BJ (cell line): ENCODE results near the gene SCN1B. TPM values are rescaled to one million over a fixed set of nuclear protein-coding genes. Genes with fewer than 3 reads are reported as not detected.

Source experiments
- CTCF ChIA-PET: fragments of 350-600 bp; formaldehyde crosslinking; extraction: SDS; loops from one replicate; lab custom pipeline; 2021; ENCODE audit warnings: antibody characterized with exemption, inconsistent platforms; lab: Yijun Ruan, JAX
- POLR2A ChIA-PET: fragments of 300-600 bp; sonication (Branson Sonifier 250); formaldehyde crosslinking; extraction: SDS; loops from one replicate; lab custom pipeline; 2021; ENCODE audit warnings: antibody characterized with exemption; lab: Charles Lee
- DNase-seq: peaks from one replicate; pipeline ENCODE4 v3.0.0-alpha.2; 2011; ENCODE audit warnings: low read depth
- H3K27me3 ChIP-seq: 2 replicates; pipeline ENCODE4 v1.6.0; 2011; ENCODE audit warnings: low read length; ENCODE audit not compliant: control insufficient read depth, insufficient read depth
- H3K36me3 ChIP-seq: 2 replicates; pipeline ENCODE4 v1.5.1; 2011; ENCODE audit warnings: low read length; ENCODE audit not compliant: control insufficient read depth, insufficient read depth
- H3K4me3 ChIP-seq: 2 replicates; pipeline ENCODE4 v1.5.1; 2011; ENCODE audit warnings: low read depth, mild to moderate bottlenecking, control low read depth, low read length
- CTCF ChIP-seq: IDR thresholded peaks from 2 replicates; pipeline ENCODE4 v1.5.1; 2011; ENCODE audit warnings: low read depth, mild to moderate bottlenecking, control low read depth, inconsistent platforms, low read length, moderate library complexity; ENCODE audit not compliant: insufficient read depth
- polyA plus RNA-seq: library from polyadenylated mRNA; depleted of rRNA; stranded (reverse); fragments of >200 nt; gene quantifications from 2 replicates; pipeline ENCODE4 v1.2.3, GENCODE V29; 2011

Gene SCN1B
- polyA plus RNA-seq, 1 experiment, result 9.5 TPM

DNA sequence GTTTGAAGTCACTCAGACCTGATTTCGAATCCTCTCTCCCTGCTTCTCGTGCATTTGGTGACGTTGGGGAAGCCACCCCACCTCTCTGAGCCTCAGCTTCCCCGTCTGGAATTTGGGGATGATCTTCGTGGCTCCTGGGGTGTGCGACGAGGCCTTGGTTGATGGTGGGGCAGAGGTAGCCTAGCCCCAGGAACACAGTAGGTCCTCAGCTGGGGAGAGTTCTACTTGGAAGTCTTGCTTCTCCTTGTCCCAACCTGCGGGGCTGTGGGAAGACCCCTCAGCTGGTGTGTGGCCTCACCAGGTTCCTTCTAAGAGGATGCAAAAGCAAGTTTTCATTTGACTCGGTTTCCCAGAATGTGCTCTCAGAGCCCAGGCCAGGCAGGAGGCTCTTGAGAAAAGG, 24.4 kb downstream of the SCN1B start:
- peaks cover 8% of the 10 kb centered on the region for H3K27me3 ChIP-seq
- ChIA-PET CTCF (interaction anchor here (1.0 to 4.4 kb wide), 4 partner anchors 10 to 37 kb away, joined by 3 to 36 read pairs (median 4); no protein-coding TSS in a partner anchor), POLR2A (no interaction called here)
- no peak for DNase-seq
- H3K36me3 ChIP-seq, result no peaks in the 10 kb centered on the region
- H3K4me3 ChIP-seq, result no peak overlapping the region
- TF ChIP-seq CTCF, result no peak

- POLR2A ChIA-PET, result no interaction called here
- no peak for DNase-seq
- CTCF ChIA-PET, result interaction anchor here (1.4 to 4.4 kb wide), 2 partner anchors 9 to 11 kb away, joined by 3 to 36 read pairs; no protein-coding TSS in a partner anchor
- no peak for TF ChIP-seq CTCF
- Histone ChIP-seq H3K36me3 (no peaks in the 10 kb centered on the region), H3K27me3 (peaks cover 8% of the 10 kb centered on the region), H3K4me3 (no peak overlapping the region)
These were observed 25.5 kb downstream of the SCN1B start for GRCh38 chr19:35055715-35056179.

GRCh38 chr19:35056513-35057063, 26.3 kb downstream of the SCN1B start:
- H3K36me3 ChIP-seq, result no peaks in the 10 kb centered on the region
- ChIA-PET CTCF (interaction anchor here (0.7 to 4.4 kb wide), 3 partner anchors 10 to 634 kb away, joined by 4 to 36 read pairs (median 5); no protein-coding TSS in a partner anchor), POLR2A (no interaction called here)

DNA sequence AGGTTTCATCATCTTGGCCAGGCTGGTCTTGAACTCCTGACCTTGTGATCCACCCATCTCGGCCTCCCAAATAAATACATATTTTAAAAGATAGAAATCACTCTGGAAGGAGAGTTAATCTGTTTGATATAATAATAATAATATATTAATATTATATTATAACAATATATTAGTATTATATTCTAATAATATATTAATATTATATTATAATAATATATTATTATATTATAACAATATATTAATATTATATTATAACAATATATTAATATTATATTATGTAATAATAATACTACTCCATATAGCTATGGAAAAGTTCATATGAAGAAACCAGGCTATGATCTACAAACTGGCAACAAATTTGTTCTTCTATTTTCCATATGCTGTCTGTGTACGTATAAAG, 28.1 kb downstream of the SCN1B start:
- ChIA-PET POLR2A (no interaction called here), CTCF (interaction anchor here (0.8 to 2.6 kb wide), 4 partner anchors 9 to 78 kb away, joined by 3 to 15 read pairs (median 8); no protein-coding TSS in a partner anchor)
- no peaks in the 10 kb centered on the region for H3K36me3 ChIP-seq
- no peak for TF ChIP-seq CTCF
- peaks cover 8% of the 10 kb centered on the region for H3K27me3 ChIP-seq
- no peak for DNase-seq
- no peak overlapping the region for H3K4me3 ChIP-seq

More at GRCh38 chr19:35056513-35057063, 26.3 kb downstream of the SCN1B start:
- DNase-seq, result no peak
- peaks cover 8% of the 10 kb centered on the region for H3K27me3 ChIP-seq
- H3K4me3 ChIP-seq, result no peak overlapping the region
- no peak for TF ChIP-seq CTCF

DNA sequence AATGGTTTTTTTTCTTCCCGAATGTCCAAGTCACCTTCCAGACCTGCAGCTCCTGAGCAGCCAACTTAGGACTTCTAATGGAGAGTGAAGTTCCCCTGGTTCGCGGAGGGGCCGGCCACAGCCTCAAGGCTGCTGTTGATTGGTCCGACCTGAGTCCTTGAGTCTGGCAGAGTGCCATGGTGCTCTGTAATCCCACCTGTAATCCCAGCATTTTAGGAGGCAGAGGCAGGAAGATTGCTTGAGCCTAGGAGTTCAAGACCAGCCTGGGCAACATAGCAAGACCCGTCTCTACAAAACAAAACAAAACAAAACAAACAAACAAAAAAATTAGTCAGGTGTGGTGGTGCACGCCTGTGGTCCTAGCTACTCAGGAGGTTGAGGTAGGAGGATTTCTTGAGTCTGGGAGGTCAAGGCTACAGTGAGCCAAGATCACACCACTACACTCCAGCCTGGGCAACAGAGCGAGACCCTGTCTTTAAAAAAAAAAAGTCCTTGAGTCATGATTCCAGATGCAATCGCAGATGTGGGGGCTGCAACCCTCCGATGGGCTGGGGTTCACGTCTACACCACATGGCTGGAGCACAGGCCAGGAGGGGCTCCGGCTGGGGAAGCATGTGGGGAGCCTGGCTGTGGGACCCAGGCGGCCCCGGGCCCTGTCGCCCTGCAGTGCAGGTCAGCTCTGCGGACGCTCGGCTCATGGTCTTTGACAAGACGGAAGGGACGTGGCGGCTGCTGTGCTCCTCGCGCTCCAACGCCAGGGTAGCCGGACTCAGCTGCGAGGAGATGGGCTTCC, 28.9 kb downstream of the SCN1B start:
- DNase-seq, result no peak
- Histone ChIP-seq H3K4me3 (no peak overlapping the region), H3K27me3 (peaks cover 8% of the 10 kb centered on the region), H3K36me3 (no peaks in the 10 kb centered on the region)
- TF ChIP-seq CTCF, result no peak
- ChIA-PET CTCF (interaction anchor here (0.8 to 2.6 kb wide), 5 partner anchors 8 to 77 kb away, joined by 3 to 15 read pairs (median 4); no protein-coding TSS in a partner anchor), POLR2A (no interaction called here)
